Measurements from ENCODE around the gene PLEKHA1.

DNA sequence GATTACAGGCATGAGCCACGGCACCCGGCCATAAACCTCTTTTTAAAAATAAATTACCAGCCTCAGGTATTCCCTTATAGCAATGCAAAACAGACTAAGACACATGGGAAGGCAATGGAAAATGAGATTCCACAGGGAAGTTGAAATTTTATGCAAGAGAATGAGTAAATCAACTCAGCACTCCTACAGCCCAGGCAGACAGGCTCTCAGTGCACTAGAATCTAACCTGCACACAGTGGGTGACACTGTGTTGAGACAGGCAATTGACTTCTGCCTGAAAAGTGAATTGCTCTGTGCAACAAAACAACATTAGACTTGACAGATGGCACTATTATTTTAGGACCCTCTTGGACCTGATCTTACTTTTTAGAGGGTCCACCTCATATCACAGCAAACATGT is 20.1 kb upstream of the PLEKHA1 start:
- TF ChIP-seq, protein P1, sequence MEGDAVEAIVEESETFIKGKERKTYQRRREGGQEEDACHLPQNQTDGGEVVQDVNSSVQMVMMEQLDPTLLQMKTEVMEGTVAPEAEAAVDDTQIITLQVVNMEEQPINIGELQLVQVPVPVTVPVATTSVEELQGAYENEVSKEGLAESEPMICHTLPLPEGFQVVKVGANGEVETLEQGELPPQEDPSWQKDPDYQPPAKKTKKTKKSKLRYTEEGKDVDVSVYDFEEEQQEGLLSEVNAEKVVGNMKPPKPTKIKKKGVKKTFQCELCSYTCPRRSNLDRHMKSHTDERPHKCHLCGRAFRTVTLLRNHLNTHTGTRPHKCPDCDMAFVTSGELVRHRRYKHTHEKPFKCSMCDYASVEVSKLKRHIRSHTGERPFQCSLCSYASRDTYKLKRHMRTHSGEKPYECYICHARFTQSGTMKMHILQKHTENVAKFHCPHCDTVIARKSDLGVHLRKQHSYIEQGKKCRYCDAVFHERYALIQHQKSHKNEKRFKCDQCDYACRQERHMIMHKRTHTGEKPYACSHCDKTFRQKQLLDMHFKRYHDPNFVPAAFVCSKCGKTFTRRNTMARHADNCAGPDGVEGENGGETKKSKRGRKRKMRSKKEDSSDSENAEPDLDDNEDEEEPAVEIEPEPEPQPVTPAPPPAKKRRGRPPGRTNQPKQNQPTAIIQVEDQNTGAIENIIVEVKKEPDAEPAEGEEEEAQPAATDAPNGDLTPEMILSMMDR (IDR thresholded peaks at IDR 0.05; ENCODE audit: low read depth, low read length), result no peak
- TF ChIP-seq POLR2A (IDR thresholded peaks at IDR 0.05; ENCODE audit: extremely low read depth, insufficient read length), result no peak
- TF ChIP-seq, protein P2, sequence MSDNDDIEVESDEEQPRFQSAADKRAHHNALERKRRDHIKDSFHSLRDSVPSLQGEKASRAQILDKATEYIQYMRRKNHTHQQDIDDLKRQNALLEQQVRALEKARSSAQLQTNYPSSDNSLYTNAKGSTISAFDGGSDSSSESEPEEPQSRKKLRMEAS (IDR thresholded peaks at IDR 0.05; ENCODE audit: low read depth, low read length), result no peak

Measured in NB4 (cell line).